GM12873 (cell line): ENCODE measurements around the gene COPS8.

Experiments
- TF ChIP-seq, protein P1 (sequence below): IDR thresholded peaks from 2 replicates; pipeline ENCODE4 v1.5.1; 2012; ENCODE audit warnings: low read depth, mild to moderate bottlenecking, moderate library complexity, low read length, control low read depth; ENCODE audit not compliant: insufficient read depth; ENCODE audit errors: missing control alignments

Gene COPS8

DNA sequence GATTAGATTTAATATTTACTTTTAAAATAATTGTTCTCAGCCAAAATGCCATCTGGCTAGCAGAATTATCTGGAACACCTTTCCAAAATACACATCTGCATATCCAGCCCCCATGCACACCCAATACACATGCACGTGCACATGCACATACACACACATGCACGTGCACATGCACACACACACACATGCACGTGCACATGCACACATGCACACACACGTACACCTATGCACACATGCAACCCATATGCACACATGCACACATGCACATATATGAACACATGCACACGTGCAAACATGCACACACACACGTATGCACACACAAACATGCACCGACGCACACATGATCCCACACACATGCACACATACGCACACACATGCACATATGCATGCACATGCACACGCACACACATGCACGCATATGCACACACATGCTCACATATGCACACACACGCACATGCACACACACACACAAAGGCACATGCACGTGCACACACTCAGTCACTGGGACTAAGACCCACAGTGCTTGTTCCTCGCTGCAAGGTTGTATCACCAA, 53.5 kb downstream of the COPS8 start:
- TF ChIP-seq, protein P1, sequence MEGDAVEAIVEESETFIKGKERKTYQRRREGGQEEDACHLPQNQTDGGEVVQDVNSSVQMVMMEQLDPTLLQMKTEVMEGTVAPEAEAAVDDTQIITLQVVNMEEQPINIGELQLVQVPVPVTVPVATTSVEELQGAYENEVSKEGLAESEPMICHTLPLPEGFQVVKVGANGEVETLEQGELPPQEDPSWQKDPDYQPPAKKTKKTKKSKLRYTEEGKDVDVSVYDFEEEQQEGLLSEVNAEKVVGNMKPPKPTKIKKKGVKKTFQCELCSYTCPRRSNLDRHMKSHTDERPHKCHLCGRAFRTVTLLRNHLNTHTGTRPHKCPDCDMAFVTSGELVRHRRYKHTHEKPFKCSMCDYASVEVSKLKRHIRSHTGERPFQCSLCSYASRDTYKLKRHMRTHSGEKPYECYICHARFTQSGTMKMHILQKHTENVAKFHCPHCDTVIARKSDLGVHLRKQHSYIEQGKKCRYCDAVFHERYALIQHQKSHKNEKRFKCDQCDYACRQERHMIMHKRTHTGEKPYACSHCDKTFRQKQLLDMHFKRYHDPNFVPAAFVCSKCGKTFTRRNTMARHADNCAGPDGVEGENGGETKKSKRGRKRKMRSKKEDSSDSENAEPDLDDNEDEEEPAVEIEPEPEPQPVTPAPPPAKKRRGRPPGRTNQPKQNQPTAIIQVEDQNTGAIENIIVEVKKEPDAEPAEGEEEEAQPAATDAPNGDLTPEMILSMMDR, result no peak

DNA sequence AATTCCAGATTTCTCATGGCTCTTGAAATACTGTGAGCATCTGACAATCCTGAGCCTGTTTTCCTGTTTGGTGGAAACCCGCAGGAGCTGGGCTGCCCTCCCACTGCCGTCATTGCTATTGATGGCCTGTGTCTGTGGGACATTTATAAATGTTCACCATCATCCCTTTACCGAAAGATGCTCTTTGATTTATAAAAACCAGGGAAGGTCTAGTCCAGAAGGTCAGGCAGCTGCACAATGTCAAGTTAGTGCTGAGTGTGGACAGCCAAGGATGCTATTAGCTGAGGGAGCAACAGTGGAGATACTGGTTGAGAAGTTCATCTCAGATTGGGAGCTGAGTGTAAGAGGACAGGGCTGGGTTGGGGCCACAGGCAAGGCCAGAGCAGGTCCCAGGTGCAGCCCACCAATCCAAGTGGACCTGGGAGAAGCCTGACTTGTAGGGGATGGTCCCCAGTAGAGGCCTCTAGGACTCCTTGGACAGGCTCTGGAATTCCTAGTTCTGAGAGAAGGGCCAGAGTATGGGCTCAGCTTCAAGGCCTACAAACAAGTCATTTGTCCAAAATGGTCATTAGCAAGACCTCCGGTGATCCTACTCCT, 55.1 kb downstream of the COPS8 start:
- TF ChIP-seq, protein P1, result no peak

DNA sequence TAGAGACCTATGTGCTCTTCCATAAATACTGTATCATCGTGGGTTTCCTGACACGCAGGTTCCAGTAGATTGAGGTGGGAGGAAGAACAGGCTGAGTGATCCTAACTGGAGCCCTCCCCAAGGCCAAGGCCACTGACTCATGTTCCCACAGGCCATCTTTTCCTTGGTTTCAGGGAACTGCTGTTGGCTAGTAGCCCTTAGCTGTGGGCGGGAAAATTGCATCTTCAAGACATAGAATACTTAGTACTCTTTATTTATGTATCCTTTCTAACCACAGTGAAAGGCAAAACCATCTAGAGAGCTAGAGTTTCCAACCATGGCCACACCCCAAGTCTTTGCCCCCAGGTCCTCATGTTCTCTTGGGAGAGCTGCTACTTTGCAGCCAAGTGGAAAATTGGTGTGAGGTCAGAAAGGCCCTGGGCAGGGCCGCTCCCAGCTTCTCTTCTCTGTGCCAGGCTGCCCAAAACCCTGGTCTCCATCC, 55.9 kb downstream of the COPS8 start:
- TF ChIP-seq, protein P1, result no peak

DNA sequence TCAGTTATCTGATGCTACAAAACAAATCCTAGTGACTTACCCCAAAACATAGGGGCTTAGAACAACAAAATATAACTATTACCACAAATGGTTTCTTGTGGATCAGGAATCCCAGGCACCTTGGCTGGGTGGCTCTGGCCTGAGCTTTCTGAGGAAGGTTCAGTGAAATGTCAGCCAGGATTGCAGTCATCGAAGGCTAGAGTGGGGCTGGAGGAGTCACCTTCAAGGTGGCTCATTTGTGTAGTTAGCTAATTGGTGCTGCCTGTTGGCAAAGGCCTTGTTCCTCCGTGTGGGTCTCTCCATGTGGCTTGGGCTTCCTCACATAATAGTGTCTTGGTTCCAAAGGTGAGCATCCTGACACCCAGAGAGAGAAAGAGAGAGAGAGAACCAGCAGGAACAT, 57.4 kb downstream of the COPS8 start:
- TF ChIP-seq, protein P1, result no peak

DNA sequence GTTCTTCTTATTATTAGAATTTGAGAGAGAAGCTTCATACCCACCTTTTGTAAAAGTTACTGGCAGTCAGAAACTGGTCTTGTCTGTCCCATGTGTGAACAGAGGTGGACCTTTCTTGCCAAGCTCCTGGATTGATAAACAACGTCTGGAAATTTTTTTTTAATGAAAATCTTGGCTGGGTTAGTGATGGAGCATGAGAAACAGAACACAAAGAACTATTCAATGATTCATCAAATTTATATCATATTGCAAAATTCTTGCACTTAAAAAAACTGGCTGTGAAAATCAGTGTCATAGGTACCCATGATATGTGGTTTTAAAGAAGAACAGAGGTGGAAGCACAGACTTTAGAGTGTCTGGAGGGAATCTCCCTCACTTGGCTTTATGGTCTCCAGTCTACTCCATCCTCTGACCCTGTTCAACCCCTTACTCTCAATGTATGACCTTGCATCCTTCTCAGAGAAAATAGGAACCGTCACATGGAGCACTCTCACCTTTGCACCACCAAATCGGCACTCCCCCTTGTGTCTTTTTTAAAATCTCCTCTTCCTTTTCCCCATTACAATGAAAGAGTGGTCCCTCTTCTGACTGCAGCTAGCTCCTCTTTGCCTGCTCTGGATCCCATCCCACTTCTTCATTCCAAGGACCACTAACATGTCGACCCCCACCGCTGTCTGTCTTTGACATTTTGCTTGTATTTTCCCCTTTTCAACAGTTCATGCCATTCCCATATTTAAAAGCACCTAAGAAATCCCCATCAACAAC, 58.2 kb downstream of the COPS8 start:
- TF ChIP-seq, protein P1, result no peak

DNA sequence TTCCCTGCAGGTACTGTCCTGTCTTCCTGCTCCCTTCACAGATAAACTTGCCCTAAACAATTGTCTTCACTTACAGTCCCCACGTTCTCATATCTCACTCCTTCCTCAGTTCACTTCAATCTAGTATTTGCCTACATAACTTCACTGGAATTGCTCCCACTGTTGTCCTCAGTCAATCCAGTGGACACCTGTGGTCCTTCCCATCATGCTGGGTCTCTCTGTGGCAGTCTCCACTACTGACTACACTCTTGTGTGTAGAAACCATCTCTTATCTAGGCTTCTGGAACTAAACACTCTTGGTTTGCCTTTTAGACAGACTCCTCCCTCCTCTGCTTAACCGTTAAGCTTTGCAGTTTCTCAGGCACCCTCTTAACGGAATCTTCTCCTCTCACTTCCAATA, 58.8 kb downstream of the COPS8 start:
- TF ChIP-seq, protein P1, result no peak

DNA sequence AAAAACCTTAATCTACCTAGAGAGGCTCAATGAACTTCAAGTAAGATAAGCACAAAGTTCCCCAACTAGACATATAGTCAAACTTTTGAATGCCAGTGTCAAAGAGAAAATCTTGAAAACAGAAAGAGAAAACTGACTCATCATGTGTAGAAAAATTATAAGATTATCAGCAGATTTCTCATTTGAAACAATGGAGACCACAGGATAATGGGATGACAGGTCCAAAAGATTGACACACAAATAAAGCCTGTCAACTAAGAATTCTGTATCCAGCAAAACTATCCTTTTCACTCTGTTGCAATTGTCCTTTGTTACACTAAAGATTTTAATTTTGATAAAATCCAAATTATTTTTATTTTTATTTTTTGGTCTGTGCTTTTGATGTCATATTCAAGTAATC, 61.6 kb downstream of the COPS8 start:
- TF ChIP-seq, protein P1, result no peak
